Smooth muscle cell (in vitro differentiated cells): Measurements from ENCODE around the gene GALNT7. TPM values are rescaled to one million over a fixed set of nuclear protein-coding genes. Genes with fewer than 3 reads are reported as not detected.
A peak's percentile ranks its signal among the peaks of the same experiment; 100 is the strongest.
"Not testable (repeated sequence)": the region's sequence is repeated elsewhere in the genome, so short reads cannot be mapped to it uniquely, and the experiment has no call there.

Source experiments
- DNase-seq: peaks from one replicate; lab custom pipeline; 2025; ENCODE audit not compliant: unreplicated experiment; lab: John Stamatoyannopoulos, UW
- H2AFZ ChIP-seq: fragments of 200-600 bp; sonication (generic); 2 replicates; pipeline ENCODE4 v1.6.0; 2016; ENCODE audit warnings: antibody characterized with exemption, low read depth, mild to moderate bottlenecking
- H3F3A ChIP-seq: fragments of 200-600 bp; sonication (generic); 2 replicates; pipeline ENCODE4 v1.6.0; 2017; ENCODE audit warnings: antibody characterized with exemption, low read depth
- H3K27ac ChIP-seq: fragments of 200-600 bp; sonication (generic); 2 replicates; pipeline ENCODE4 v1.5.1; 2016; ENCODE audit warnings: low read depth, mild to moderate bottlenecking
- H3K27me3 ChIP-seq: fragments of 200-600 bp; sonication (generic); 2 replicates; pipeline ENCODE4 v1.6.1; 2016; ENCODE audit warnings: low read depth, mild to moderate bottlenecking
- H3K36me3 ChIP-seq: fragments of 200-600 bp; sonication (generic); 2 replicates; pipeline ENCODE4 v1.5.1; 2016; ENCODE audit warnings: low read depth
- H3K4me1 ChIP-seq: fragments of 200-600 bp; sonication (generic); 2 replicates; pipeline ENCODE4 v1.5.1; 2016; ENCODE audit warnings: low read depth
- H3K4me2 ChIP-seq: fragments of 200-600 bp; sonication (generic); 2 replicates; pipeline ENCODE4 v1.6.0; 2016; ENCODE audit warnings: mild to moderate bottlenecking
- H3K4me3 ChIP-seq: fragments of 200-600 bp; sonication (generic); 2 replicates; pipeline ENCODE4 v1.5.1; 2016; ENCODE audit warnings: mild to moderate bottlenecking
- H3K79me2 ChIP-seq: fragments of 200-600 bp; sonication (generic); 2 replicates; pipeline ENCODE4 v1.6.0; 2016; ENCODE audit warnings: low read depth, mild to moderate bottlenecking
- H3K9ac ChIP-seq: fragments of 200-600 bp; sonication (generic); 2 replicates; pipeline ENCODE4 v1.6.0; 2016; ENCODE audit warnings: low read depth
- H3K9me3 ChIP-seq: fragments of 200-600 bp; sonication (generic); replicated peaks from 2 replicates; pipeline ENCODE4 v1.5.1; 2016; ENCODE audit warnings: low read depth
- H4K20me1 ChIP-seq: fragments of 200-600 bp; sonication (generic); 2 replicates; pipeline ENCODE4 v1.6.0; 2016; ENCODE audit warnings: low read depth
- WGBS: methylation state at CpG from one replicate; pipeline ENCODE4 v1.1.7; 2016; ENCODE audit warnings: low lambda C conversion rate; 5-methylcytosine and 5-hydroxymethylcytosine counted together
- polyA plus RNA-seq: library from polyadenylated mRNA; unstranded; fragments of >200 nt; fragmentation: Nextera tagmentation; extraction: Ambion mirVana; gene quantifications from 2 replicates; pipeline ENCODE4 v1.2.1, GENCODE V29; 2016
- total RNA-seq: library from RNA; depleted of rRNA; stranded (reverse); fragments of >200 nt; gene quantifications from 2 replicates; pipeline ENCODE4 v1.2.3, GENCODE V29; 2014
- TF ChIP-seq, protein P1 (sequence below): fragments of 200-600 bp; sonication (generic); IDR thresholded peaks from 2 replicates; pipeline ENCODE4 v1.5.1; 2017; ENCODE audit warnings: borderline replicate concordance, mild to moderate bottlenecking, antibody characterized with exemption; ENCODE audit not compliant: insufficient read depth, poor library complexity, severe bottlenecking

Gene GALNT7, protein sequence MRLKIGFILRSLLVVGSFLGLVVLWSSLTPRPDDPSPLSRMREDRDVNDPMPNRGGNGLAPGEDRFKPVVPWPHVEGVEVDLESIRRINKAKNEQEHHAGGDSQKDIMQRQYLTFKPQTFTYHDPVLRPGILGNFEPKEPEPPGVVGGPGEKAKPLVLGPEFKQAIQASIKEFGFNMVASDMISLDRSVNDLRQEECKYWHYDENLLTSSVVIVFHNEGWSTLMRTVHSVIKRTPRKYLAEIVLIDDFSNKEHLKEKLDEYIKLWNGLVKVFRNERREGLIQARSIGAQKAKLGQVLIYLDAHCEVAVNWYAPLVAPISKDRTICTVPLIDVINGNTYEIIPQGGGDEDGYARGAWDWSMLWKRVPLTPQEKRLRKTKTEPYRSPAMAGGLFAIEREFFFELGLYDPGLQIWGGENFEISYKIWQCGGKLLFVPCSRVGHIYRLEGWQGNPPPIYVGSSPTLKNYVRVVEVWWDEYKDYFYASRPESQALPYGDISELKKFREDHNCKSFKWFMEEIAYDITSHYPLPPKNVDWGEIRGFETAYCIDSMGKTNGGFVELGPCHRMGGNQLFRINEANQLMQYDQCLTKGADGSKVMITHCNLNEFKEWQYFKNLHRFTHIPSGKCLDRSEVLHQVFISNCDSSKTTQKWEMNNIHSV
- total RNA-seq, result 22.0 and 33.4 TPM in 2 replicates
- polyA plus RNA-seq, result 8.1 and 9.0 TPM in 2 replicates

DNA sequence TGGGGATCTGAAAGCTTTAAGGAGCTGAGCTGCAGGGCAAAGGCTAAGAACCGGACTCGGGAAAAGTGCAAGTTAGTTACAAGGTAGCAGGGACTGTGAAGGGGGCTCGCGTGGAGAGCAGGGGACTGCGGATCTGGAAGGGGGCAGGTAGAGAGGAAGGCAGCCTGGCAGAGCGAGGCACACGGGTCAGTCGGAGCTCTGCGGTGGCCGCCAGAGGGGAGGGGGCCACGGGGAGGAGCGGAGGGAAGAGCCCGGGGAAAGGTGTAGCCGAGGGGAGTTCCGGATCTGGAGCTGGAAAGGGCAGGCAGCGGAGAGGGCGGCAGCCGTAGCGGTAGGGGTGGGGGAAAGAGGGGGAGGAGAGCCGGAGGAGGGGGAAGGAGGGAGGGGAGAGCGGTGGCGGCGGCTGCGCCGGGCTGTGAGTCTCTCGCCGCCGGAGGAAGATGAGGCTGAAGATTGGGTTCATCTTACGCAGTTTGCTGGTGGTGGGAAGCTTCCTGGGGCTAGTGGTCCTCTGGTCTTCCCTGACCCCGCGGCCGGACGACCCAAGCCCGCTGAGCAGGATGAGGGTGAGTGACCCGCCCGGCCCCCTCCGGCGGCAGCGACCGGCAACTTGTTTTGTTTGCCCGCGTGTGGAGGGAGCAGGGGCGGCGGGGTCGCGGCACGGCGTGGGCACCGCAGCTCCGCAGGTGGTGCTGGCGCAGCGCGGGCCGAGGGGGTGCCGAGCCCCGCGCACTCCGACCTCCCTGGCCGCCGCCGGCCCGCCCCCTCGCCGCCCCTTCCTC lies at the start of gene GALNT7:
GALNT7 (plus strand) TSS at position 416 of the 782 bp plus-strand sequence; CDS start at position 441, 25 bp downstream.
- Histone ChIP-seq H4K20me1 (peaks cover 28% of the 10 kb centered on the region), H3K79me2 (peaks cover 22% of the 10 kb centered on the region), H3K9ac (peak within 1 kb of the TSS; percentile 53), H3K27me3 (no peaks in the 10 kb centered on the region), H2AFZ (peak within 1 kb of the TSS; percentile 99), H3K9me3 (no peaks in the 10 kb centered on the region), H3K36me3 (no peaks in the 10 kb centered on the region), H3F3A (no peaks in the 10 kb centered on the region), H3K4me2 (peak within 1 kb of the TSS; percentile 99), H3K27ac (peak within 1 kb of the TSS; percentile 61), H3K4me1 (peaks cover 14% of the 10 kb centered on the region), H3K4me3 (peak within 1 kb of the TSS; percentile 93)
- WGBS, result under 1% methylated on average over 29 of the region's 64 CpGs
- peak; percentile 45 for DNase-seq
- TF ChIP-seq, protein P1, sequence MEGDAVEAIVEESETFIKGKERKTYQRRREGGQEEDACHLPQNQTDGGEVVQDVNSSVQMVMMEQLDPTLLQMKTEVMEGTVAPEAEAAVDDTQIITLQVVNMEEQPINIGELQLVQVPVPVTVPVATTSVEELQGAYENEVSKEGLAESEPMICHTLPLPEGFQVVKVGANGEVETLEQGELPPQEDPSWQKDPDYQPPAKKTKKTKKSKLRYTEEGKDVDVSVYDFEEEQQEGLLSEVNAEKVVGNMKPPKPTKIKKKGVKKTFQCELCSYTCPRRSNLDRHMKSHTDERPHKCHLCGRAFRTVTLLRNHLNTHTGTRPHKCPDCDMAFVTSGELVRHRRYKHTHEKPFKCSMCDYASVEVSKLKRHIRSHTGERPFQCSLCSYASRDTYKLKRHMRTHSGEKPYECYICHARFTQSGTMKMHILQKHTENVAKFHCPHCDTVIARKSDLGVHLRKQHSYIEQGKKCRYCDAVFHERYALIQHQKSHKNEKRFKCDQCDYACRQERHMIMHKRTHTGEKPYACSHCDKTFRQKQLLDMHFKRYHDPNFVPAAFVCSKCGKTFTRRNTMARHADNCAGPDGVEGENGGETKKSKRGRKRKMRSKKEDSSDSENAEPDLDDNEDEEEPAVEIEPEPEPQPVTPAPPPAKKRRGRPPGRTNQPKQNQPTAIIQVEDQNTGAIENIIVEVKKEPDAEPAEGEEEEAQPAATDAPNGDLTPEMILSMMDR, result no peak

DNA sequence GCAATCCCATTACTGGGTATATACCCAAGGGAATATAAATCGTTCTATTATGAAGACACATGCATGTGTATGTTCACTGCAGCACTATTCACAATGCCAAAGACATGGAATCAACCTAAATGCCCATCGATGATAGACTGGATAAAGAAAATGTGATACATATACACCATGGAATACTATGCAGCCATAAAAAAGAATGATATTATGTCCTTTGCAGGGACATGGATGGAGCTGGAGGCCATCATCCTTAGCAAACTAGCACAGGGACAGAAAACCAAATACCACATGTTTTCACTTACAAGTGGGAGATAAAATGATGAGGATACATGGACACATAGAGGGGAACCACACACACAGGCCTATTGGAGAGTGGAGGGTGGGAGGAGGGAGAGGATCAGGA lies 49.8 kb upstream of the GALNT7 start:
- not testable (repeated sequence) for H3F3A ChIP-seq, H3K79me2 ChIP-seq, H4K20me1 ChIP-seq, H3K4me1 ChIP-seq, H3K27me3 ChIP-seq, H3K9ac ChIP-seq, H3K9me3 ChIP-seq, H3K4me3 ChIP-seq, H3K27ac ChIP-seq, H3K36me3 ChIP-seq, H3K4me2 ChIP-seq, DNase-seq, H2AFZ ChIP-seq
- WGBS, result 96% methylated on average over 2 of the region's 2 CpGs

- no peaks in the 10 kb centered on the region for H3K9me3 ChIP-seq
- WGBS, result 44% methylated on average over 3 of the region's 3 CpGs
- H2AFZ ChIP-seq, result no peak overlapping the region
- peak overlapping the region; percentile 60 for H3K27ac ChIP-seq
- H3K4me3 ChIP-seq, result no peak overlapping the region
- no peaks in the 10 kb centered on the region for H3F3A ChIP-seq
- no peak for DNase-seq
- peaks cover 8% of the 10 kb centered on the region for H3K4me1 ChIP-seq
- no peaks in the 10 kb centered on the region for H3K27me3 ChIP-seq
- H3K4me2 ChIP-seq, result peak overlapping the region; percentile 67
- TF ChIP-seq, protein P1, result no peak
- H4K20me1 ChIP-seq, result no peaks in the 10 kb centered on the region
- no peaks in the 10 kb centered on the region for H3K79me2 ChIP-seq
- no peaks in the 10 kb centered on the region for H3K36me3 ChIP-seq
- no peak overlapping the region for H3K9ac ChIP-seq
Observed at GRCh38 chr4:173119818-173120217, 48.8 kb upstream of the GALNT7 start.

GRCh38 chr4:173121076-173121561 lies 47.5 kb upstream of the GALNT7 start:
- Histone ChIP-seq H3K27ac (peak overlapping the region; percentile 60), H3K4me2 (peak overlapping the region; percentile 67), H3K4me1 (peaks cover 8% of the 10 kb centered on the region), H4K20me1 (no peaks in the 10 kb centered on the region), H3F3A (no peaks in the 10 kb centered on the region), H3K79me2 (no peaks in the 10 kb centered on the region), H3K9me3 (no peaks in the 10 kb centered on the region), H2AFZ (peak overlapping the region; percentile 20), H3K36me3 (no peaks in the 10 kb centered on the region), H3K4me3 (no peak overlapping the region), H3K9ac (no peak overlapping the region), H3K27me3 (no peaks in the 10 kb centered on the region)
- DNase-seq, result no peak
- TF ChIP-seq, protein P1, result no peak
- WGBS, result 23% methylated on average over 3 of the region's 3 CpGs
